ACC112 (cell line): ENCODE measurements around the gene SOCS3.

Source experiments
- H2AFZ ChIP-seq: fragments of 200-600 bp; sonication (generic); one replicate; pipeline ENCODE4 v1.6.0; 2017; ENCODE audit warnings: antibody characterized with exemption, low read length; ENCODE audit not compliant: unreplicated experiment
- H3K27ac ChIP-seq: fragments of 200-600 bp; sonication (generic); 2 replicates; pipeline ENCODE4 v1.5.1; 2014; ENCODE audit warnings: low read depth, mild to moderate bottlenecking, antibody characterized with exemption, low read length, moderate library complexity
- H3K27me3 ChIP-seq: fragments of 200-600 bp; sonication (generic); 2 replicates; pipeline ENCODE4 v1.6.1; 2014; ENCODE audit warnings: mild to moderate bottlenecking, antibody characterized with exemption, low read length, moderate library complexity, mixed read lengths; ENCODE audit not compliant: insufficient read depth
- H3K36me3 ChIP-seq: fragments of 200-600 bp; sonication (generic); 2 replicates; pipeline ENCODE4 v1.6.1; 2016; ENCODE audit warnings: mild to moderate bottlenecking, antibody characterized with exemption, low read length, moderate library complexity, mixed read lengths; ENCODE audit not compliant: insufficient read depth
- H3K4me1 ChIP-seq: fragments of 200-600 bp; sonication (generic); one replicate; pipeline ENCODE4 v1.6.1; 2016; ENCODE audit warnings: low read length, mixed read lengths; ENCODE audit not compliant: insufficient read depth, unreplicated experiment, control insufficient read depth
- H3K4me3 ChIP-seq: fragments of 200-600 bp; sonication (generic); 2 replicates; pipeline ENCODE4 v1.5.1; 2014; ENCODE audit warnings: mild to moderate bottlenecking, low read depth, low read length
- H3K79me2 ChIP-seq: fragments of 200-600 bp; sonication (generic); one replicate; pipeline ENCODE4 v1.6.0; 2016; ENCODE audit warnings: low read length; ENCODE audit not compliant: control insufficient read depth, unreplicated experiment, insufficient read depth

The SOCS3 gene

DNA sequence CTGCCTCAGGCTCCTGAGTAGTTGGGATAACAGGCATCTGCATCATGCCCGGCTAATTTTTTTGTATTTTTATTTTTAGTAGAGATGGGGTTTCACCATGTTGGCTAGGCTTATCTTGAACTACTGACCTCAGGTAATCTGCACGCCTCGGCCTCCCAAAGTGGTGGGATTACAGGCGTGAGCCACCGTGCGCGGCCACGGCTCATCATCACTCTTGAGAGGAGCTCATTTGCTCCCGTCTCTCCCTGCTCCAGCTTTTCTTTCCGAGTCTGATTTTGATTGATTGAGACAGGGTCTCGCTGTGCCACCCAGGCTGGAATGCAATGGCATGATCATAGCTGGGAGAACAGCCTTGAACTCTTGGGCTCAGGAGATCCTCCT is 31.2 kb upstream of the SOCS3 start:
- peaks cover 83% of the 10 kb centered on the region for H3K79me2 ChIP-seq
- no peak overlapping the region for H2AFZ ChIP-seq
- H3K36me3 ChIP-seq: 0 out of 2 replicates have a peak, but pooled peaks cover 9% of the 10 kb centered on the region
- H3K4me1 ChIP-seq: peaks cover 36% of the 10 kb centered on the region
- peak overlapping the region; percentile 78 for H3K27ac ChIP-seq
- no peak overlapping the region for H3K4me3 ChIP-seq
- H3K27me3 ChIP-seq: no peaks in the 10 kb centered on the region

DNA sequence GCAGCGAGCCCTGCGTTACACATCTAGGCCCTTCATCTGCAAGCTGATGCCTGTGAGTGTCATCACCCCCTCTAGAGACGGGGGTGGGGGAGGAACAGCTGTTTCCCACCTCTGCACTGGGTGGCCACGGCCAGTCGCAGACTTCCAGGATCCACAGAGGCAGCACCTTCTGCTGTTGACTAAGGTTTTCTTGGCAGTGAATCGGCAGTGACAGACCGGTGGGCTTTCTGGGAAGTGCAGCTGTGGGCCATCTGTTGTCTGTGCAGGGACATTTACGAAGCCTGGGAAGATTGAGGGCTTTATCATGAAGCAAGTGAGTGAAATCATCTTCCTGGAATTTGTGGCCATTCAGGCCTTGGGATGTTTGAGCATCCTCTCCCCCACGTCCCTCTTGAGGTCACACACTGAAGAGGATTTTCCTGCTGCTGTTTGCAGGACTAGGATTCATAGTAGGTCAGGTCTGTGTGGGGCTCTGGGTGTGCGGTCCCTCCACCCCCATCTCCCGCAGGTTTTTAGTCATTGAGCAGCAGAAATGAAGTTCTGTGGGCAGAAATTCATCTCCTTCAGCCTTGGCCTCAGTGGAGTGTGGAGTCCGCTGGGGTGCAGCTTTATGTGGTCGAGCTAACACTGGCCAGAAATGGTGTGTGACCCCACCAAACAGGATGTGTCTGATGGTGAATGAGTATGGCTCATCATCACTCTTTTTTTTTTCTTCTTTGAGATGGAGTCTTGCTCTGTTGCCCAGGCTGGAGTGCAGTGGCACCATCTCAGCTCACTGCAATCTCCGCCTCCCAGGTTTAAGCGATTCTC is 30.6 kb upstream of the SOCS3 start:
- Histone ChIP-seq H3K27ac (peak overlapping the region; percentile 78), H2AFZ (no peak overlapping the region), H3K4me3 (no peak overlapping the region), H3K27me3 (no peaks in the 10 kb centered on the region), H3K79me2 (peaks cover 86% of the 10 kb centered on the region), H3K4me1 (peaks cover 42% of the 10 kb centered on the region), H3K36me3 (0 out of 2 replicates have a peak, but pooled peaks cover 9% of the 10 kb centered on the region)

DNA sequence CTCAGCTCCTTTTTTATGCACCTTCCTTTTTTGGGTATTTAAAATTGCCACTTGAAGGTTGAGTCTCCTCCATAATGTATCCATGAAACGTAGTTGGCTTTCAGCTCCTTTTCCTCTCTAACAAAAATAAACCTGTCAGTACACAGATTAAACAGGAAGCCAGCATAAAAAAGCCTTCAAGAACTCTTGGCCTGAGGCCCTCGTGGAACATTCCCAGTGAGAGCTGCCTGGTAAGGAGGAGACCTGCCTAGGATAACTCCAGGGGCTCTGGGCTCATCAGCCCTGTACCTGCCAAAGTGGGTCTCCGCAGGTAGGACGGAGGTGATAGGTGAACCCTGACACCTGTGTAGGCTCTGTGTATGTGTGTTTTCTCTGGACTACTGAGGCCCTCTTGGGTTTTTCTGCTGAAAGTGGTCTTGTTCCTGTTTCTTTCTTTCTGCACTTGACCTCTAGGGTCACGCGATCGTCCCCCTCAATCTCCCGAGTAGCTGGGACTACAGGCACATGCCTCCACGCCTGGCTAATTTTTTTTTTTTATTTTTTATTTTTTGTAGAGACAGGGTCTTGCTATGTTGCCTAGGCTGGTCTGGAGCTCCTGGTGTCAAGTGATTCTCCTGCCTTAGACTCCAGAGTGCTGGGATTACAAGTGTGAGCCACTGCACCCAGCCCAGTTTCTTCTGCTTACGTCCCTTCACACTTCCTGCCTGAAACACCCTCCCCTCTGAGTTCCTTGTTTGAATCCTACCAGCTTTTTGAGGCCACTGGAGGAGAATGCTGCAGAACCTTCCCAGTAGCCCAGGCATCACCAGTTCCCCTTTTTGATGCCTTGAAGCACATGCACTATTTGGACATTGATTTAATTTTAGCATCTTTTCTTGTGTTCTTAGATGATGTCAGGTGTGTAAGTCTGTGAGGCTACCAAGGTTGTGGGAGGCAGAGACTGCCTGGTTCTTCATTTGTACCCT is 28.4 kb upstream of the SOCS3 start:
- Histone ChIP-seq H2AFZ (no peak overlapping the region), H3K27me3 (no peaks in the 10 kb centered on the region), H3K36me3 (0 out of 2 replicates have a peak, but pooled peaks cover 4% of the 10 kb centered on the region), H3K4me1 (peaks cover 59% of the 10 kb centered on the region), H3K4me3 (no peak overlapping the region), H3K79me2 (peaks cover 88% of the 10 kb centered on the region), H3K27ac (0 out of 2 replicates have a peak overlapping the region, but pooled peaks have one; percentile 30)

DNA sequence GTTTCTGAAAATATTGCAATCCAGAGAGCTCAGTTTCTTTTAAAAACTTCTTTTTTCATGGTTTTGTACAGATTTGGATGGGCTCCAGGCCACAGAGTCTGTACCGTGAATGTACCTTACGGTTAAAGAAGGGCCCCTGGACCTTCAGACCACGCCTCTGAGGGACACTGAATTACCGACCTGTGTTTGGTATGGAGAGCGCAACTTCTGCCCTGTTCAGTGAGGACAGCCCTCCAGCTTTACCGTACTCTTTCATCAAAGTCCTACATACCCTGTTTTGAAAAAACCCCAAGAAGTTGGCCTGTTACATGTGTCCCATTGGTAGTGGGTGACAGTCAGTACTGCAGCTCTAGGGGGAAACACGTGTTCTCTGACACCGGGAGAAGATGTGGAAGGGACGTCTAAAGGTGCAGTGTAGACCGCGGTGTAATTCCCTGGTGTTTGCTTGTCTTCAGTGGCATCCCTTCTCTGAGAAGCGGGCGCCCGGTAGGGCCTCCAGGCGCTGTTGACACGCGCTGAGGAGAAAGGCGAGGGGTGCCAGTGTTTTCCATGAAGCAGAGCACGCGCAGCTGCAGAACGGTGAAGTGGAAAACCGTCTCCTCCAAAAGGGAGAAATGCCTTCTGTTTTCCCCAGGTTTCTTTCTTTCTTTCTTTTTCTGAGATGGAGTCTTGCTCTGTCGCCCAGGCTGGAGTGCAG is 24.8 kb upstream of the SOCS3 start:
- 0 out of 2 replicates have a peak, but pooled peaks cover 4% of the 10 kb centered on the region for H3K36me3 ChIP-seq
- H3K27ac ChIP-seq: peak overlapping the region; percentile 96
- H3K4me3 ChIP-seq: peak overlapping the region; percentile 22; the same call in 1 of the 2 replicates
- peaks cover 63% of the 10 kb centered on the region for H3K4me1 ChIP-seq
- H3K79me2 ChIP-seq: peaks cover 90% of the 10 kb centered on the region
- H3K27me3 ChIP-seq: no peaks in the 10 kb centered on the region
- no peak overlapping the region for H2AFZ ChIP-seq

DNA sequence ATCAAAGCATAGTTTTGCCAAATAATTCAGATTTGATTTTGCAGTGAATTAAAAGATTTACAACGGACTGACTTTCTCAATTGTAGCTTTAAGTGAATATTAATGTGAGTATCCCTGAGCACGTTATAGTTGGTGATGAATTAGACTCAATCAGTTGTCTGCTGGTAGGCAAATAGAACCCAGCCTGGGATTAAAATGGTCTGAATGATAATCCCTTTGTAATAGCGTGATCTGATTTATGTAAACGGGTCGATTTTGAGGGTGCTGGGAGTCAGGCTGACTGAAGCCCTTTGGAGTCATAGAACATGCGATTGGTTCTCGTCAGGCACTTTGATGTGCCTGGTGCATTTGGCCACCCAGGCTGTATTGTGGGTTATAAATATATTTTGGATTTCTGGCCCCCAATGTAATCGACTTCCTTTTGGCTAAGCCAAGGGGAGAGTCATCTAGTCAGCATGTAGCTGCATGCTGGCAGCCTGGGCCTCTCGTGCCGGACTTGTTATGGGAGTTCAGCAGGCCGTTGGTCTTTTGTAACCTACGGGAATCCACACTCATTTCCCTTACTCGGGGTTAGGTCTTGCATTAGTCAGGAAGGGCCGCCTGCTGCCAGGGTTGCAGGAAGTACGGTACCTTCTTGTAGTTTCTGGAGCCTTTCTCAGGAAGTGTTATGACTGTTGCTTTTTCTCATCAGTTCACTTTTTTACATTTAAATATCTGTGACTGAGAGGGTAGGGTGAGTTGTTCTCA is 24.0 kb upstream of the SOCS3 start:
- peak overlapping the region; percentile 22 for H3K4me3 ChIP-seq
- H2AFZ ChIP-seq: no peak overlapping the region
- peaks cover 66% of the 10 kb centered on the region for H3K4me1 ChIP-seq
- H3K36me3 ChIP-seq: 0 out of 2 replicates have a peak, but pooled peaks cover 4% of the 10 kb centered on the region
- H3K79me2 ChIP-seq: peaks cover 93% of the 10 kb centered on the region
- no peaks in the 10 kb centered on the region for H3K27me3 ChIP-seq
- H3K27ac ChIP-seq: peak overlapping the region; percentile 96

DNA sequence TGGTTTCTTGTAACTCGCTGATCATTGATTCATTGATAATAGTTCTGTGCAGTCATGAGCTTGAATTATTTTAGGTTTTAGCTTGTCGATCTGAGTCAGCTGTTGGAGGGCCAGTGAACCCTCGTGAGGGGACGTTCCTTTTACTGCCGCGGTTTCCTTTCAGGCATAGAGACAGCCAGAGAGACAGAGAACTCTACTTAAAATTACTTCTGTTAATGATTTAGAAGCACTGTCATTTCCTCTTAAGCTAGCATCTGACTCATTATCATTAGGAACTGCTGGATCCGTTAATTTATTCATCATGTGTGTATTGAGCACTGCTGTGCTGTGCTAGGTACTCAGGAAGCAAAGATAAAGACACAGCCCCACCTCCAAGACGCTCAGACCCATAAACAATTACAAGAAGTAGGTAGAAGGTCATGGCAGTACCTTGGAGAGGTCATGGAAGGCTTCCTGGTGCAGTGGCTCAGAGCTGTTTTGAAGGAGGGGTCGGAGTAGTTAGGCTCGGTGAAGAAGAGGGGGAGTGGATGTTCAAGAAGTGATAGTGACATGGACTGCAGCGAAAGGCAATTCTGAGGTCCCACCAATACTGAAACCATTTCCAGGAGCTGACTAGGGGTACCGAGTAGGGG is 21.8 kb upstream of the SOCS3 start:
- no peak overlapping the region for H2AFZ ChIP-seq
- H3K79me2 ChIP-seq: peaks cover 77% of the 10 kb centered on the region
- H3K27me3 ChIP-seq: no peaks in the 10 kb centered on the region
- H3K4me3 ChIP-seq: peak overlapping the region; percentile 56
- no peaks in the 10 kb centered on the region for H3K36me3 ChIP-seq
- H3K4me1 ChIP-seq: peaks cover 73% of the 10 kb centered on the region
- H3K27ac ChIP-seq: peak overlapping the region; percentile 51

DNA sequence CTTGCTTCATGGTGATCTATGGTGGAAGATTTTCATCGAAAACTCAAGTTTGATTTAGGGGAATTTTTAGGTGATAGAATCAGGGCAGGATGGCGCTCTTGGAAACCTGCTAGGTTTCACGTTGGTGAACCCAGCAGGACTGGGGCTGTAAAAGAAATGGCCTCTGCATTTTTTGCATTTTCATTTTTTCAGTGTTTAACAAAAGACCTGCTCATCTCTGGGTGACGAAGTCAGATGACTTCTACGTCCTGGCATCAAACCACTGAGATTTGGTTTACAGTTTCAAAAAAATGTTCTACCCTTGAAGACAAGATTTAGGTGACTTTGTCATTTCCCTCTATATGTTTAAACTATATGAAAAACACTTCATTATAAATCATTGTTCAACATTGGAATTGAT is 20.5 kb upstream of the SOCS3 start:
- Histone ChIP-seq H3K4me1 (peaks cover 71% of the 10 kb centered on the region), H3K4me3 (peak overlapping the region; percentile 91), H3K27ac (peak overlapping the region; percentile 99), H2AFZ (no peak overlapping the region), H3K36me3 (no peaks in the 10 kb centered on the region), H3K79me2 (peaks cover 63% of the 10 kb centered on the region), H3K27me3 (no peaks in the 10 kb centered on the region)

DNA sequence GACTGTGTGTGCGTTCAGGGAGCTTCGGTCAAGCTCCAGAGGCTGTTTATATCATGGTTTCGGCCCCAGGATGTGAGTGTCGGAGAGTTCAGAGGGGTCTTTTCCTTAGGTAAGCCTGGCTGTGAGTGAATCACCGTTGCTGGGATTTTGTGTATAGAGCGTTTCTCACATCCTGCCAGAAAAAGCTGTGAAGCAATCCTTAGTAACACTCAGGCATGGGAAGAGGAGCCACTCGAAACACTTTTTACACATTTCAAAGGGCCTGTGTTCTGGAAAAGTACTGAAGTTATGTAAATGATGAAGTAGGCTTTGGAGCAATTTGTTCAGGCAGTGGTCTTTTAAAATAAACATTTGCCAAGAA is 19.2 kb upstream of the SOCS3 start:
- peaks cover 74% of the 10 kb centered on the region for H3K4me1 ChIP-seq
- H3K36me3 ChIP-seq: no peaks in the 10 kb centered on the region
- H3K4me3 ChIP-seq: peak overlapping the region; percentile 91
- no peak overlapping the region for H2AFZ ChIP-seq
- no peaks in the 10 kb centered on the region for H3K27me3 ChIP-seq
- H3K27ac ChIP-seq: peak overlapping the region; percentile 99
- peaks cover 52% of the 10 kb centered on the region for H3K79me2 ChIP-seq

DNA sequence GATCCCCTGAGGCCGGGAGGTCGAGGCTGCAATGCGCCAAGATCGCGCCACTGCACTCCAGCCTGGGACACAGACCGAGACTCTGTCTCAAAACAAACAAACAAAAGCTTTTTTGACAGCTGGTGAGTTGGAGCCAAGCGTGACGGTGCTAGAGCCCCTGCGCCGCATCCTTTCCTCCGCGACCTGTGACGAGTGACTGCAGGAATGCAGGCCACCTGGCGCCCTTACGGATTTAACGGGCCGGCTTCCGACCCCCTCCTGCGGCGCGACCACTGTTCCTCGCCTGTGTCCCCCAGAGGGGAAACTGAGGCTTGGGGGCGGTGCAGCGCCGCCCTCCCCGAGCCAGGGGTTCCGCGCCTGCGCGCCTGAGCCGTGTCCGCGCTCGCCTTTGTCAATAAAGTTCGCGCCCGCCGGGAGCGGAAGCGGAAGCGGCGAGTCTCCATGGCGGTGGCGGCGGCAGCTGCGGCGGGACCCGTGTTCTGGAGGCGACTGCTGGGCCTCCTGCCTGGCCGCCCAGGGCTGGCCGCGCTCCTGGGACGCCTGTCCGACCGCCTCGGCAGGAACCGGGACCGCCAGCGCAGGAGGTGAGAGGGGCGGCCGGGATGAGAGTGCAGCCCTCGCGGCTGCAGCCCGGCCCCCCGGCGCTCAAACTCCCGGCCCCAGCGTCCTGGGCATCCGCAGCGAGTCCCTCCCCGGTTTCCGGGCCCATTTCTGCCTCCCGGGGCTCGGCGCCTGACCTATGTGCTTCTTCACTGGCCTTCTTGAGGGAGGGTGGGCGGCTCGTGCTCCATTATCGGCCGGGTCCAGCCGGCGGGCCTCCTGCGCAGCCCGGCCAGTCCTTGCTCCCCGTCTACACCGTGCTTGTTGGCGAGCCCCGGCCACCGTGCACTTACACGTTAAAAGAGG is 18.6 kb upstream of the SOCS3 start, which contains the start of gene PGS1:
Gene PGS1 (plus strand): TSS at position 425 of the 906 bp plus-strand sequence. CDS start 17 bp downstream, at position 442.
- H3K27me3 ChIP-seq: no peaks in the 10 kb centered on the region
- peaks cover 72% of the 10 kb centered on the region for H3K4me1 ChIP-seq
- H2AFZ ChIP-seq: peak within 1 kb of the TSS; percentile 37
- H3K27ac ChIP-seq: peak within 1 kb of the TSS; percentile 99
- peaks cover 48% of the 10 kb centered on the region for H3K79me2 ChIP-seq
- no peaks in the 10 kb centered on the region for H3K36me3 ChIP-seq
- peak within 1 kb of the TSS; percentile 91 for H3K4me3 ChIP-seq
